OCI-LY3 (cell line): ENCODE results near the gene STX10.

Source experiments
- CTCF ChIP-seq: fragments of 200-600, 300-600 bp; sonication (generic); IDR thresholded peaks from 2 replicates; pipeline ENCODE4 v1.5.1; 2014; ENCODE audit warnings: antibody characterized with exemption, low read length, low read depth
- EZH2phosphoT487 ChIP-seq: fragments of 200-600 bp; shearing (Covaris generic); IDR thresholded peaks from 2 replicates; pipeline ENCODE4 v1.6.1; 2018; ENCODE audit warnings: antibody characterized with exemption, mixed run types, low read depth

- TF ChIP-seq CTCF (no peak), EZH2phosphoT487 (no peak)
These were observed 51.7 kb downstream of the STX10 start for GRCh38 chr19:13098277-13099072.
